HG03135 (cell line): ENCODE data around the gene COL12A1.

Experiments
- ATAC-seq: cut with Tn5 transposase; IDR thresholded peaks from one replicate; pipeline ENCODE4 v1.9.1; 2021; ENCODE audit warnings: mild to moderate bottlenecking, moderate library complexity; ENCODE audit not compliant: unreplicated experiment

The COL12A1 gene

DNA sequence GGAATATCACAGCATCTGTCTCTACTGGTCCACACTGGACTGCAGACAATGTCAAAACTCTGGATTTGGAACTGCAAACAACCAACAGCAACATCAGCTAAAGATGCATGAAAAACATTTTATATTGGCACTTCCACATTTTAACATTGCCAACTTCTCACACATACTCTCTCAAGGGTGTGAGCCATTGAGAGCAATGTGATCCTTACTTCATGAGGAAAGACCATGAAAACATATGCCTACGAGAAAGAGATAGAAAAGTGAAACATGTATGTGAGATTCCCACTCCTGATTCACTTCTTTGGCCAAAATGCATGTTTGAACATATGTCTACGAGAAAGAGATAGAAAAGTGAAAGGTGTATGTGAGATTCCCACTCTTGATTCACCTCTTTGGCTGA lies 99.4 kb downstream of the COL12A1 start:
- no peak for ATAC-seq

DNA sequence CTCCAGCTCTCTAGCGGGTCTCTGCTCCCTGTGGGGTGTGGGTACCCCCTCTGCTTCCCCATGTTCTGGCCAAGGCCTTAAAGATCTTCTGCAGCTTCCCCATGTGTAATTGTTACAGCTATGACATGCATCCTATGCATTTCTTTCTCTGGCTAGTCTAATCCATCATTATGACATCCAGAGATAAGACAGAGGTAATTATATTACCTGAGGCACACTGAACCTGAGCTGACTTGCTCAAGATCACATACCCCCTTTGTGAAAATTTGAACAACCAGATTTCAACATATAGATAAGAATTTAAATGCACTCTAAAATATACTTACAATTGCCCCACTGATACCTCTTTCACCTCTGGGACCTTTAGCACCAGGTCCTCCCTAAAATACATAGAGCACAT lies 102.4 kb downstream of the COL12A1 start:
- no peak for ATAC-seq

DNA sequence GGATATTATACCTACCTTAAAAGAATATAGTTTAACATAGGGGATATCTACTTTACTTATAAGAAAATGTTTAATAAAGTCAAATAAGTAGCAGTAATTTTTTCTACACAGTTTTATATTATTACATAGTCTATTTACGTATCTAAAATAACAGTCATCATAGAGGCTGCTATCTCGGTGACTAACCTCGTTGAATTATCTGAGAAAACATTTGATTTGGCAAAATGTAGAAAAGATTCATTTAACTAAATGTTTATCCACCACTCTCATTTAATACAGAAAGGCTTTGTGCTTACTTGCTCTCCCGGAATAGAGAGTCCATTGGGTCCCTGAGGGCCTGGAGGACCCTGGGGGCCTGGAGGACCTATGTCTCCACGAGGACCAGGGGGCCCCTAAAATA lies 103.6 kb downstream of the COL12A1 start:
- ATAC-seq: no peak

DNA sequence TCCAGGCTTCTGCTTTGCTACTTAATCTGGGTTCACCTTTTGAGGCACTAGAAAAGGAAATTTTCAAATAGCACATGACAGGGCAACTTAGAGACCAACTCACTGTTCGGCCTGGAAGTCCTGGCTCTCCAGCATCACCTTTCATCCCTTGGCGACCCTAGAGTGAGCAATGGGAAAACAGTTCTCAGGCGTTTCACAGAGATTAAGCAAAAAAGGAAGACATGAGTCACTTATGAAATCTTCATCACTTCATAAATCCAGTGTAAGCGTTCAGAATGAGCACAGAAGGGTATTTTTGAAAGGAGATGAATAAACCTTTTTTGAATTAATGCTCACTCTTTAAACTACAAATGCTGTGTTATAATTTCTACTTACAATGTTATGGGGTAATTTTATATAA lies 104.0 kb downstream of the COL12A1 start:
- ATAC-seq: no peak

DNA sequence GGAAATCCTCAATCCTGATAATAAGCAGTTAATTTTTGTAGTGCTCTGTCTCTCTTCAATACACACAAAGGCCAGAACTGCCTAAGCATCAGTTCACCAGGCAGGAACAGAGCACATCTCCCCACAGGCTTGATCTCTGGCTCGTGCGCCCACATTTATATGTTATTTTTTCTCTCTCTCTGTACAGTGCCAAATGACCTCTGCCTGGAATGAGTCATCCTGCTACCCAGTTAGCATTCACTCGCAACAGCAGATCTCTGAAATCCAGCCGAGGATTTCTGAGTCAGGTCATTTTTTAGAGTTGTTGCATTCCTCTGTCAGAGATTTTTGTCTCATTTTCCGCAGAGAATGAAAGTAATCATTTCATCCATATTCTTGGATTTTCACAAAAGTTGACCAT lies 107.1 kb downstream of the COL12A1 start:
- ATAC-seq: no peak

DNA sequence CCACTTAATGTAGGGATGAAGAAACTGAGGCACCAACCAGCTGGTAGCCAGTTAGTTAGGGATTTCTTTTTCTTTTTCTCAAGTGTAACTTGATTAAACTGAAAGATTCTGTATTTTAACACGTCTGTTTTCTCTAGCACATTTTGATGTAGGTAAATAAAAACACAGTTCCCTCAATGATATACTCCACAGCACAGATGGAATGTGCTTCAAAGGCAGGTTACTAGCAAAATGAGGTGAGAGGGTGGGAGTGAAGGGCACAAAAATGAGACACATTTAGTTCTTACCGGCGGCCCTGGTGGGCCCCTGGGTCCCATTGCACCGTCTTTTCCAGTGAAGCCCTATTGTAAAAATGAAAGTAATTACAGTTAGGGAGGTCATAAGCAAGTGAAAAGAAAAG lies 108.9 kb downstream of the COL12A1 start:
- no peak for ATAC-seq

DNA sequence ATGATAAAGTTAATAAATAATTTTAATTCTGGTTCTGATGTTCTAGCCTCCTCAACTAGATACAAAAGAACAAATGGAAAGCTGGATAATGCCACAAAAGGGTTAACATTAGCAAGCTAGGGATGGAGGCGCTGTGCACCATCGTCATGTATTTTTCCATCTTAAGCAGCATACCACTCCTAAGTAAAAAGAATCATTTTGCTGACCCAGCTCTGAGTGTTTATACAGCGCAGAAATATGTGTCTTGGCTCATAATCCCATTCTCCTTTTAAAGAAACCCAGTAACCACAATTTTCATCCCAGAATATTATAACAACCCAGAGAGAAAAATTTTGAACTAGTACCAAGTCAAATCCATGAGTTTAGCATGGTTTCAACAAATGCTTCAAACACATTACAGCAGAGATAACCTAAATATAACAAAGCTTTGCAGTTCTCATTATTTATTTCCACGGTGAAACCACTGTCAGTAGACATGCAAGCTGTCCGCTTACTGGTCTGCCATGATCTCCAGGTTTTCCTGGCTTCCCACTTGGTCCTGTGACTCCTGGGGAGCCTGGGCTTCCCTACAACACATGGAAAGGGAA lies 111.1 kb downstream of the COL12A1 start:
- ATAC-seq: no peak

DNA sequence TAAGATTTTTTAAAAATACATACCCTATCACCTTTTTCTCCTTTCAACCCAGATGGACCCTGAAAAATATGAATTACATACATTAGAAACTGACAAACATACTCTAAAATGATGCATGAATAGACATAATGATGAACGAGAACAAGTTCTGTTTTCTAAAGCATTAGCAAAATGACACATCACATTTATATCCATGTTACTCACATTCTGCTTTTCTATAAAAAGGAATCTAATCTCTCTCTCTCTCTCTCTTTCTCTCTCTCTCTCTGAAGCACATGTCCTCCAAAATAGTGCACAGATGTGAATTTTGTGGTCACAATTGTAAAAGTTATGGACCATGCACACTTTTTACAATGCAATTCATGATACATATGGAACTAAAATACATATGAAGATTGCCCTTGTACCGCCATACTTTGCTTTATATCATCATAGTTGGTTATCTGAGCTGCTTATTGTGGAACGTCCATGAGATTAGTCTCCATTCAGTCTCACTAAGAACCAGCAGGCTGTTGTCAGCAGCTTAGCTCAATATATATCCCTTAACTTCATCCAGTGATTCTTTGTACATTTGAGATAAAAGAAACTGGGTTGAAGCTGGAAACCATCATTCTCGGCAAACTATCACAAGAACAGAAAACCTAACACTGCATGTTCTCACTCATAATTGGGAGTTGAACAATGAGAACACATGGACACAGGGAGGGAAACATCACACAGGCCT lies 114.2 kb downstream of the COL12A1 start:
- no peak for ATAC-seq

DNA sequence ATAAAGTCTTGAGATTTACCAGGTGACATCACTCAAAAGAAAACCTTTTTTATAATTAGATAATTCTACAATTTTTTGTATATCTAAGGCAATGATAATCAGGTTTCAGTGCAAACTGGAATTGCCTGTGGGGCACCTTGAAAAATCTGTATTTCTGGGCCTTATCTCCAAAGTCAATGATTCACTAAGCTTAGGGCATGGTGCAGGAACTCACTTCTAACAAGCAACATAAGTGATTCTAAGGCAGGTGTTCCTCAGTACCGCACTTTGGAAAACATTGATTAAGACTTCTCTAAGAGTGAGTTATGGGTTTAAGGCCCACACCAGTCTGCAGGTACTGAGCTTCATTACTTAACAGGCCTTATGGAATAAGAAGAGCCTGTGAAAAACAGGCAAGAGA lies 115.3 kb downstream of the COL12A1 start:
- no peak for ATAC-seq

DNA sequence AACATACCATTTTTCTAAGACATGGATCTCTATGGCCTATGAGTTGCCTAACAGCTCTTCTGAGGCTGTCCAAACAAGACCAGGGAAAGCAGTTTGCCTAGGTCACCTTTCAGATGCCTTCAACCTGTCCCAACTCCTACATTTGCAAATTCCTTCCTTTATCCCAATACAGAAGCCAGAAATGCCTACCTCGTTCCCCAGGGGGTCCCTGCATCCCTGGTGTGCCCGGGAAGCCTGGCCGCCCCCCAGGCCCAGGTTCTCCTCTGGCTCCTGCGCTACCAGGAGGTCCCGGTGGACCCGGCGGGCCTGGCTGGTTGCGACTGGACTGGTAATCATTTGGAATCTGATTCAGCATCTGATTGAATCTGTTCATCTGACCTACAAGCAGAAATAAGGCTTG lies 115.9 kb downstream of the COL12A1 start:
- no peak for ATAC-seq

DNA sequence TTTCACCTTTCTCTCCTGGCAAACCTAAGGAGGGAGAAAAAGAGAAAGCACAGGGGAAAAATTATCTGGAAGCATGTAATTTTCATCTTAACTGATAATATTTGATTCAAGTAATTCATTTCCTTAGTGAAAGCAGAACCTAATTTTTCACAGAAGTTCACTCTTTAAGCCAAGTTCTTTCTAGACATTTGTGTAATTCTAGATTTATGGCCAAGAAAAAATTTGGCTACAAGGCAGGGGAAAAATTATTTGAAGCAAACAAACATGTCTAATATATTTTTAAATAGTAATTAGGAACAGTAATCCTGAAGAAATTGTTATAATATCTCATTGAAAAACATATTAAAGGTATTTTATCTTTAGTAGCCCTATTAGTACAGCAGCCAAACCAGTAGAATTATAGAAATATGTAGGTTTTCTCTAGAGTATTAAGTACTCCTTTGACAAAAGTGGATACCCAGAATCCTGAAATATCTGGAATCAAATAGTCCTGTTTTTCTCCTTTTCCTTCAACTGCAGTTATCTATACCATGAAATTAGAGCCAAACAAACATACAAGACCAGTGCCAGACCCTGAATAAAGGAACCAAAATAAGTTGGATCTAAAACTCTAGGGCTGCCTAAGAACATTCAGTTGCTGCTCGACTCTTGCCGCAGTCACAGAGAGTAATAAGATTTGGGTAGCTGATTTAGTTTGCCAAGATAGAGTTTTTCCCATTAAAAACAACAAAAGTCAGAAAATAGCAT lies 116.5 kb downstream of the COL12A1 start:
- ATAC-seq: no peak

DNA sequence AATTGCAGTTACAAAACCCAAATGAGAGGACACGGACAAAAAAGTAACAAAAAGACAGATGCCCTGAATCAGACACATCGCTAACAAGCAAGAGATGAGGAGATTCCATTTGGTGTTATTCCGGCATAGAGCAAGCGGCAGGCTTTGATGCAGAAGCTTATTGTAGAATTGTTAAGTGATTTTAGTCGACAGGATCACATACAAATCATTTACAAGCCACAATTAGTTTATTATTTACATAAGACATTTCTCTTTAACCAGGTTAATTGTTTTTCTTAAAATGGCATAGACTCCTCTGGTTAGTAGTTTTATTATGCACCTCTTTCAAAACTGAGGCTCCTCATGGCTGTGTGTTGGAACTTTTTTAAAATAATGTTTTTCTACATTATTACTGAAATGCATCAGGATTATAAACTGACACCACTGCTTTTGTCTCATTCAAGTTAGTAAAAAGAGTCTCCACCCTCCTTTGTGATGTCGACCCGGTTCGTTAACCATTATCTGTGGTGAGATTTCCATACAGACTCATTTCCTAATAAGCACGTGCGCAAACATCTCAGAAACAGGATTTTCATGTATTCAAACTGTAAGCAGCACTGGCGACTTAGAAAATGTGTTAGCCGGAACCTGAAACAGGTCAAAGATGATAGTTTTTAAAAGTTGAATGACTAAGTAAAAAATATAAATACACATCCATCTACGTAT lies 119.8 kb downstream of the COL12A1 start:
- ATAC-seq: no peak

DNA sequence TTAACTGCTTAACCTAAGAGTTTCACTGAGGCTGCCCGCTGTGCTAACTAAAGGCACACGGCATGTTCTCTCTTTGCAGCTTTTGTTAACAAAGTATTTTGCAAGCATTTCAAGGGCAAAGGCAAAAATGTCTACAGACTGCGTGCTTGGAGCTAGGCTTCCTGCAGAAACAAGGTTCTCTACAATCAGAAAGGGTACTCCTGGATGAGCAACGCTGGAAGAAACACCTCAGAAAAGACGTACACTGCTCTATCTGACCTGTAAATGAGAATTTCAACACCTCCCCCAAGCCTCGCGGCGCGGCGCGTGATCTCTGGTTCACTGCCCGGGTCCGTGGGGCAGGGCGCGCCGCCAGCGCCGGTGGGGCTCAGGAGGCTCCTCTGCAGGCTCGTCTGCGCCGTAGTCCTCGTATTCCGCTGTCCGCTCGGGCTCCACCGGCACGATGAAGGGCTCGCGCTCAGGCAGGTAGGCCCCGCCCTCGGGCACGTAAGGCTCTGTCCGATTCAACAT lies 120.9 kb downstream of the COL12A1 start:
- no peak for ATAC-seq

DNA sequence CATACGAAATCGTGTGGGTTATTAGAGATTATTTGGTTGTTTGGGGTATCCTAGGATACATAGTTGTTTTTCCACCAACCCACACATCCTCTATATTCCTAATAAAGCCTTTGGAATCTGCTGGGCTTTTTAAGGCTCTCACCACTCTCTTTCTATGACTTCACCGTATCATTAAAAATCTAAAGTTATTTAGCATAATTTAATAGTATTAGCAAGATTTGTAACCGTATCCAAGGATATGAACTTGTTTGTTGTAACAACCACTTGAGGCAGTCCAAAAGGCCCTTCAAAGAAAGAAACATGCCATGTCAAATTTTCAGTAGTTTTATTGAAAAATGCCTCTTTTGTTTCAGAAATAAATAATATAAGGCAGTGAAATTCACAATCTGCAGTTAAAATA lies 121.8 kb downstream of the COL12A1 start:
- no peak for ATAC-seq

DNA sequence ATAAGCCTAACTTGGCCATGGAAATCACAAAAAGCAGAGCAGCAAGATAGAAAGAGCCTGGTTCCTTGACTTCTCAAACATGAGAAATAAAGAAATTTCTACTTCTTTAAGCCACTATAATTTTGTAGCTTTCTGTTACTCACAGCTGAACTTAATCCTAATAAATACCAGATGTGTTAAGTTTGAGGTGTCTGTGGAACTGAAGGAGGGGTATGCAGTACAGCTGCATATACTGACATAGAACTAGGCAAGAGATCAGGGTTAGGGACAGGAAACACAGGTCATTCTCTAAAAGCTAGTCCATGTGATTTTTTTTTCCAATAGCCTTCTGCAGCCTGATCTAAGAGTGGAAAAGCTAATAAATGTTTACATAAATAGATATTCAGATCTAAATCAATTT lies 123.9 kb downstream of the COL12A1 start:
- no peak for ATAC-seq

DNA sequence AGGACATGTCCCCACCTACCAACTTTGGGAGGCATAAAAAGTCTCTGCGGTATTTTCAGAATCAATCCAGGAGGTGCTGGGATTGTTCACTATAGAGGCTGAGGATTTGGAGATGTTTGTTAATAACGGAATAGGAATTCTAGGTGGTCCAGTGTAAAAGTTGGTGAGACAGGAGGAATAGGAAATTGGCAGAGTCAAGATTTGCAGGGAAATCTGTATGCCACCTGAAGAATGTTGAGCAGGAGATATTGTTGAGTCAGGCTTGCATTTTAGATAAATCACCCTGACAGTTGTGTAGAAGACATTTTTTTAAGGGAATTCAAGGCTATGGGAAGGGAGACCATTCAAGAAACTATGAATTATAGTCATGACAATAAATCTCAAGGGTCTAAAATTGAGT lies 124.8 kb downstream of the COL12A1 start:
- no peak for ATAC-seq

DNA sequence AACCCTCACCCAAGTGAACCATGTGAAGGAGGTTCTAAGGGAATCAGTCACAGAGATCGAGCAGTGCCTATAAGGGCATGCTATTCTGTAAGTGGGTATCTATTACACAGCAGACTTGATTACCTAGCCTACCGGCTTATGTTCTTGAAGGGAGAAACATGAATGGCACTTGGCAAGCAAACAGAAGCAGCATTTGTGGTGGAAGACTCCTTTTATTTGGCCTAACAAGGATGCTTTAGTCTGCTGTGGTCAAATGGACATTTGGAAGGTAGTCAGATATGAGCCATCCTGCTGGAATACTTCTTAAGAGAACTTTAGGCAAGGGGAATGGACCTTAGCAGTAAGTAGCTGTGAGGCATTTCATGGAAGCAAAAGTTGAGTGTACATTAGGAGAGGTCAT lies 126.3 kb downstream of the COL12A1 start:
- no peak for ATAC-seq

DNA sequence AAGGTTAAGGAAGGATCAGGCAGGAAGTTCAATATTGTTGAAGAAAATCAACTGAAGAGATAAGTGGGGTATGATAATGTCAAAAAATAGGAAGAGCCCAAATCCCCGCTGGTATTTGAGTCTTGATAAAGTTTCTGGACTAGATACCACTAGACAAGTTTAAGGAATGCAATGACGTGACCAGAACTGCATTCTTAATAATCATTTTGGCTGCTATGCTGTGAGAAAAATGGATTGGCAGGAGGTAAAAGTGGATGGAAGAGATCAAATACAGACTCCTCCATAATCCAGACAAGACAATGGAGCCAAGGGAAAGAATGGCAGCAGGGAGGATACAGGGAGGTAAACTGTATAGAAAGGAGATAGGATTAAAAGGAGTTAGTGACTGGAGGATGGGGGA lies 128.2 kb downstream of the COL12A1 start:
- ATAC-seq: no peak

DNA sequence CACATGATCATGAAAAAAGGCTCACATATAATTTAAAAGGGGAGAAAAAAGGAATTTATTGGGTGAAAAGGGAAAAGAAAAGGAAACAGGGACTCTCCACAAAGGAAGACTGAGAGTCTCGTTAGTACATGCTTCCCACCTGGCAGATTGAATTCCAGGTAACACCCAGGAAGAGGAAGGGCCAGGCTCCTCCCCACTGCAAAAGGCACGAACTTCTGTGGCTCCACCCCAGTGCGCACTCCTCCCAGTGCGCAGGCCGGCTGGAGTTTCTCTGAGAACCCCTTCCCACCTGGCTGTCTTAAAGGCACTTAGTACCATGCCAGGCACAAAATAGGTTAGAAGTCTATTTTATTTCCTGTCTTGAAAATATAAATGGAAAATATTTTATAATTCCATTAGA lies 129.8 kb downstream of the COL12A1 start:
- ATAC-seq: no peak

DNA sequence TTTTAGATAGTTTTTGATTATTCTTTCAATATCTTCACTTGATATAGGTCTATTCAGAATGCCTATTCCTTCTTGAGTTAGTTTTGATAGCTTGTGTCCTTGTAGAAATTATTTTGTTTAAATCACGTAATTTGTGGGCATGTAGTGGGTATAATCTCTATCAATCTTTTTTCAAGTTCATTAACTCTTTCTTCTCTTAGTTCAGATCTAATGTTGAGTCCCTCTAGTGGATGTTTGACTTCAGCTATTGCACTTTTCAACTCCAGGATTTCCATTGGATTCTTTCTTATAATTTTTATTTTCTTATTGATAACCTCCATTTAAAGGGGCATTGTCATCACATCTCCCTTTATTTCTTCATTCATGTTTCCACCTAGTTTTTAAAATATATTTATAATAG lies 135.6 kb downstream of the COL12A1 start:
- ATAC-seq: no peak

DNA sequence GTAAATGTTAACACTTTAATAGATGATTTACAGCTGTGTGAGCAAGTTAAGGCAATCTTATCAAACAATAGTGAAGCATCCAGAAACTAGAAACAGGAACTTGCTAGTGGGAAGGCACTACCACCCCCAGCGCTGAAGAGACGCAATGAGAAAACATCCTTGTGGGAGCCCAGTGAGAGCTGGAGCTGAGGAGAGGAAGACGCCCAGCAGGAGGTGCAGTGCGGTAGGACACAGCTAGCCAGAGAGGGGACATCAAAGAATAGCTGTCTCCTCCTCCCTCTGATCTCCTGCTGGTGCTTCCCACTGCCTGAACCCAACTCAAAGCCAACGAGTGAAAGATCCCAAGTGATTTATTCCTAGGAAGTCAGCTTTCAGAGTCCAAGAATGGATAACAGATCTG lies 140.3 kb downstream of the COL12A1 start:
- no peak for ATAC-seq

DNA sequence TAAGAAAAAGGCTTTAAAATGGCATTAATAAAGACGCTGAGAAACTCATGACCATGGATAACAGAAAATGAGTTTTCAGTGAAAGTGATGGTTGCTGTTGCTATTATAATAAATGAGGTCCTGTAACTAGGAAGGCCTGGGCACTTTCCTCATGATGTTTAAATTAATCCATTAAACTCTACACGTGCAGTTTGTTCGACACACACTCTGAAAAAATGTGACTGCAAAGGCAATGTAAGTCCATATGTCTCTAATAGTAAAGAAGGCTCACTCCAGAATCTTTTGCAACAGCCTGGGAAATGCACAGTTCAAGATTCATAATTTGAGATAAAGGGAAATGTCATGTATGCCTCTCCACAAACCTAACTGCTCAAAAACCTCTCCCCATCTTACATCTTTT lies 153.4 kb downstream of the COL12A1 start:
- ATAC-seq: no peak
